GM18508 (cell line): Measurements from ENCODE around the gene MACROD2.
"Not testable (repeated sequence)": the region's sequence is repeated elsewhere in the genome, so short reads cannot be mapped to it uniquely, and the experiment has no call there.

ENCODE experiments used
- ATAC-seq: cut with Tn5 transposase; IDR thresholded peaks from one replicate; pipeline ENCODE4 v1.9.1; 2021; ENCODE audit warnings: moderate number of reproducible peaks; ENCODE audit not compliant: insufficient read depth, unreplicated experiment

The MACROD2 gene

DNA sequence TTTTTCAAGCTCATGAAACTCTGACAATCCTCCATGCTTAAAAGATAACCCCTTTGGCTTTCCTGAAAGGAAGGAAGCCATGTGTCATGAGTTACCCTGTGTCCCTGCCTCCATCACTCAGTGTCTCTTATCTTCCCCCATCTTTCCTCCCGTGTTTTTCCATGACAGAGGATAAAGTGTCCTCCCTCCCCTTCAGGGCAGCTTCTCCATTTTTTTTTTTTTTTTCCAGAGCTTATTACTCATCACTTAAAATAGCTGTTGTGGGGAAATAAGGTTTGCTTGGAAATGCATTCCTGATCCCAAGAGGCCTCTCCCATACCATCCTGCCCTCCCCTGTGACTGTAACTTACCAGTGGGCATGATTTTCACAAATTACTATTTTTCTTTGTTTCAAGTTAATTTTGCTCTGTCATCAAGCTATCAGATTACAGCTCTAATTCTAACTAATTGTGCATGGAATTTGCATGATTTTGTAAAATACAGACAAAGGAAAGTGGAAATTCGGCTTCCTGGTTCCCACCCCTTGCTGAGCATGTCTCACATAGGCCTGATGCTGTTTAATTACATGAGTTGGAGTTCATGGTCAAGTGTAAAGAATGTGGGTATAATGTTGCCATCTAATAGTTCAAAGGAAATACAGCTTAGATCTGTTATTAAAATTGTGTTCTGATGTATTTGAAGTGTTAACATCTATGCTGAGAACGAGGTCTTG lies 956.5 kb downstream of the MACROD2 start:
- ATAC-seq, result no peak

DNA sequence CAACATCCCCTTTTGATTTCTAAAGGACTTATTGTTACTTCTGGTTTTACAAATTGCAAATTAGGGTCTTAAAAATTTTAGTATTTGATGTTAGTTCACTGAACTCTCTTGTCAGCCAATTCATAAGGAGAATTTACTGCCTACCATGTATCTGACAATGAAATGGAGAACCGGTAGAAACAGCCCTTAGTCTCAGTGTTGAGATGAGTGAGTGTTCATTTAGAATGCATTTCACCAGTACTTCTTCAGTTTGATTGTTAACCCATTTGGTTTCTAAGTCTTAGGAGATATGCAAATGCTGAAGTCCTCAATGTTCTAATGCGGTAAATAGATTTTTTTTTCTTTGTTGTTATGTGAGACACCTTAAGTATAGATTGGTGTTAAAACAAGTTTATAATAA lies 958.4 kb downstream of the MACROD2 start:
- no peak for ATAC-seq

DNA sequence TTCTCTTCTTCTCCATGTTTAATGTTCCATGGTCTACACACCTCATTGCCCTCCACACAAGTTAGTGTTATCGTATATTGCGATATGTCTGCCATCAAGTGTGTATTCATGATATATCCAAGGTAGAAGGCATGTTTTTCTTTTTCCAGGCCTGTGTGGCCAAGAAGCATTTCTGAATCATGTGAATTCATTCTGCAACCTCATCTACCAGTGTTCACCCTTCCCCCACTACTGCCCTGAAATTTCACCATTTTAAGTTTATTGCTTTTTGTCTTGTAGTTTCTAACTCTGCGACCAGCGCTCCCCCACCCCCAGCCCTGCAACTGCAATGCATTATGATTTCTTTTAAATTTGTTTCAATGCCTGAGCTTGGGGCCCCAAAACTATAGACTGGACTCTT lies 960.1 kb downstream of the MACROD2 start:
- no peak for ATAC-seq

DNA sequence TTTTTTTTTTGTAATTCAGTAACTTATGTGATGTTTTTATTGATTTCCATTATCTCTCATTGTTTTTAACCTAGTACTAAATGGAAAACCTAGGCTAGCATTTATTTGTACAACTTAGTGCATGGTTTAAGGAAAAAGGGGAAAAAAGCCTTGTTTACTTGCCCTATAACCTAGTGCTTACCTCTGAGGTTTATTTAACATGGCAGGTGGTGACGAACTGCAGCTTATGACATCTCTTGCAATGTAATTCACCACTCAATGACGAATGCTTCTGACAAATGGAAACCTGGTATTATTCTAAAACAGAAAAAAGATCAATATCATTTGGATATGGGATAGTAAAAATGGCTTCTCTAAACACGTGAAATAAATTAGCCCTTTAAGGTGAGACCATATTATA lies 960.7 kb downstream of the MACROD2 start:
- ATAC-seq, result no peak

DNA sequence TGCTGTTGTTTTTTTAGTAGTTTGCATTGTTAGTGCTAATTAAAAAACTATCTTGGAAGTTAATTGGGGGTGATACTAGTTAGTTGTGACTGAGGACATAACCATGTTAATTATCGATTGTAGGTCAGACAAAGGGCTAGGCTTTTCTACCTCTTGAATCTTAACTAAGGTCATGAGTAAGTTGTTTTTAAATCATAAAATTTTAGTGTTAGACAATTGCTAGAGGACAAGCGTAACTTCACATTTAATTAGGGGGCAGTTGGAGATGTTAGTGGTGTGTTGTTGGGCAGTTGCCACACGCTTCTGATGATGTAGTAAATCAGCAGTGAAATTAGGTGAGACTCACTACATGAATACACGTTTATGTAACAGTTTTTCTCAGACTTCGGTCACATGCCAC lies 961.2 kb downstream of the MACROD2 start:
- ATAC-seq, result no peak

DNA sequence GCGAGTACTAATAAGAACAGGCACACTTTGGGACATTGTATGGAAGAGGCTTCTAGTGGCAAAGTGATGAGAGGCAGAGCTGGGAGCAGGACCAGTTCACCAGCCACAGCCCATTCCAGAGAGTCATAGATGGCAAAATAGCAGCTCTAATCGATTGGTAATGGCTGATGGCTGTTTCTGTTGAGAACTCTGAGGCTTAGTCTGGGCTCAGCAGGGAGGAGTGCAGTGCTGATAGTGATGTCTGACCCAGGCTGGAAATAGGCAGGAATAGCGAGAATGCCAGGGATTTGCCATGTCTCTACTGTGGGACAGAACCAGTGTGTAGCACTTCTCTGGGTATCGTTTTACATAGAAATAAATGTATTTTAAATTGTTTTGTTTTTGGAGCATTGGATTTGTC lies 962.1 kb downstream of the MACROD2 start:
- no peak for ATAC-seq

DNA sequence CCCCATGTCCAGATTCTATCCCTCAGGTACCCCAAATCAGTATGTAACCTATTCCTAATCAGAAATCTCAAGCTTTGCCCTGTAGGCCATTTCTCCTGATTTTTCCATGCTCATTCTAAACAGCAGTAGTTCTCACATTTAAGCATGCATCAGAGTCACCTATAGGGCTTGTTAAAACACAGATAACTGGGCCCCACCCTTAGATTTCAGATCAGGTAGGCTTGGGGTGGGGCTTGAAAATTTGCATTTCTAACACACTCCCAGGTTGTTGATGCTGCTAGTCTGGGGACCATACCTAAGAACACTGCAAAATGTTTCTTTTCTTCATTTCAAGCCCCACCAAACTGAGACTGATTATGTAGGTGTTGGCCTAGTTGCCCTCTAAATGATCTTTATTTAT lies 963.3 kb downstream of the MACROD2 start:
- ATAC-seq, result no peak

DNA sequence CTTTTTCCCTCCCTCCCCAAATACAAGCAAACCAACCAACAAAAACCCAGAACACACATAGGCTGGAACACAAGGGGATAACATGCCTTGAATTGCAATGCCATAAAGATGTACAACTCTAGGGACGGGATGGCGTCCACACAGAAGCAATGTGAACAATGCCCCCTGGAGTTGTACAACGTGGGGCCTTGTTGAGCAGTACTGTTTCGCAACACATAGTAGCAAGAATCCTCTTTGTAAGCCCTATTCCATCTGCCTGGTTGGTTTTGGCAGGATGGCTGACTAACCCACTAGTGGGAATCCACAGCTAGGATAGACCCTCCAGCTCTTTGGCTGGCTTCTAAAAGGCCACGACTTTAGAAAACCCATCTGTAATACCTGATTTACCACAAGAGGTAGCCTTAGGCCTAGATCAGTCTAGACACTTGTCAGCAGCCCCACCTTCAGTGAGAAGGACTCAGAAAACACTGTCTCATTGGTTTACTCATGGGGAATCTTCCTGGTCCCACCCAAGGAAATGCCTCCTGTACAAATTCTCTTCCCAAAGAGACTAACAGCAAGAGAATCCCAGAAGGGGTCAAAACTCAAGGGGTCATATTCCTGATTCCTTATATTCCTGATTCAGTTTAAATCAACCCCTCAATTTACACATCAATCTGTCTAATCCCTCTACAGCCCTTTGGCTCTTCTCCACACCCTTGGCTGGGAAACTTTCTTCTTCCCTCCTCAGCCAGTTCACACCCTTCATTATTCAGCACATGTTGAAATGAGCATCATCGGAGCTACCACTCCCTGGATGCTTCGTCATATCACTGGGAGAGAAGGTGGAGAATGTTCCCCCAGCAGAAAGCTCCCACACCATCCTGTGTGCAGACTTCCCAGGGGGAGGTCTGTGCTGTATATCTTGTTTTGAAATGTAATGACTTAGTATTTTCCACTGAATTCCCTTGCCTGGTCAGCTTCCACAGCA lies 964.5 kb downstream of the MACROD2 start:
- no peak for ATAC-seq

DNA sequence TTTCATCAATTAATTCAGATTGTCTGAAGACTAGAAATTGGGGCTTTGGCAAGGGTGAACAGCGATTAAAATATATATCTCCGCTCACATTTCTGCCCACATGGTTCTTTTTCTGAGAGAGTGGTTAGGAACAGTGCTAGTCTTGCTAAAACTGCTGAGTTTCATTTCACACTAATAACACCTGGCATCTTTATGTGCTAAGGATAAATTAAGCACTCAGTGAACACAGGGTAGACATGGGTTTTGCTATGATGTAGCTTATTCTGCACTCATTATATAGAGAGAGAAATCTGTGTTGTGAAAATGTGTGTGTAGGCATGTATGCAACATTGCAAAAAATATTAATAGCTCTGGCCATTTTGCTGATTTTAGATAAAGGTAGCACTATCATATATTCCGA lies 965.5 kb downstream of the MACROD2 start:
- ATAC-seq, result no peak

DNA sequence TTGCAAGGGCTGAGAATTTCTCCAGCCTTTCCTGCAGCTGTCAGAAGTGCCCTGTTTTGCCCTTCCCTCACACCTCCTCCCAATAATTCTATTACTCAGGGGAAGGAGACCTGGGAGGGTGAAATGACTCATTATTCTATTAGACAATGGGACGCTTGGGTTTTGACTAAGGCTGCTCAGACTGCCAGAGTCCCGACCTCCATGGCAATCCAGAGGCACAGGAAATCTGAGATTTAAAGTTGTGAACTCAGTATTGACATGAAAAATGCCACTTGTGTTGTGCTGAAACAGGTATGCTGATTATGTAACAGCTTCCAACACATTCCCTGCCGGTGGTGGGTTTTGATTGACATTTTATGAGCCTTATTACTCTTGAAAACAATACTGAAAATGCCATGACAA lies 967.9 kb downstream of the MACROD2 start:
- ATAC-seq, result no peak

DNA sequence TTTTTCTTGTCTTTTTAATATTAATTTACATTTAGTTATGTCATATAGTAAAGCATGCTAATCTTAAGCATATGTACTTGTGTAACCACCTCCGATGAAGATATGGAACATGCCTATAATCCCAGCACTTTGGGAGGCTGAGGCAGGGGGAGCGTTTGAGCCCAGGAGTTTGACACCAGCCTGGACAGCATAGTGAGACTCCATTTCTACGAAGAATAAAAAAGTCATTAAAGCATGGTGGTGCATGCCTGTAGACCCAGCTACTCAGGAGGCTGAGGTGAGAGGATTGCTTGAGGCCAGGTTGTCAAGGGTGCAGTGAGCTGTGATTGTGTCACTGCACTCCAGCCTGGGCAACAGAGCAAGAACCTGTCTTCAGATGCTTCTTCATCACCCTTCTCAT lies 970.9 kb downstream of the MACROD2 start:
- no peak for ATAC-seq

DNA sequence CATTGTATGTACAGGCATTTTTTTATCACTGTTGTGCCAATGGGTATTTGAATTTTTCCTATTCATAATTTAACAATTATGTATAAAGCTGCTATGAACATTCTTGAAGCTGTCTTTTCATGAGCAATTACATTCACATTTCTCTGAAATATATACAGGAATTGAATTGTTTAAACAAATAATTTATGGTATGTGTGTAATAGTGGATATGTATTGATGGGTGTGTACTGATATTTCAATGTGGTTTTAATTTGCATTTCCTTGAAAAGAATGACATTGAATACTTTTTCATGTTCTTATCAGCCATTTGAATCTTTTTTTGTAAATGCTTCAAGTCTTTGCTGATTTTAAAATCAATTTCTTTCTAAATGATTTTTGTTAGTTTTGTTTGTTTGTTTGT lies 971.5 kb downstream of the MACROD2 start:
- no peak for ATAC-seq

DNA sequence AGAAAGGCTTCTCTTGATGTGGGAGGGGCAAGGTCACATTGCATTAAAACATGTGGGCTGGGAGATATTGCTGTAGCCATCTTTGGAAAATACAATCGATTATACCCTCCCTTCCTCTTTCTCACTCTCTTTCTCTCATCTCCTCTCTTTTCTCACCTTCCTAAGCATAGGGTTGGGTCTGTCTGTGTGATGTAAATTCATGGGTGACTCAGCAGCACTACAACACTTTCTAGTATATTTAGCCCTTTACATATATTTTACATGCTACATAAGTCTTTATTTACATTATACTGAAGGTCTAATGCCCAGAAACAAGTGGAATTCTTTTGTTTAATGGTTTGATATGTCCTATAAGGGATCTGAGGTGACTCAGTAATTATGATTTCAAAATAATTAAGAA lies 976.9 kb downstream of the MACROD2 start:
- ATAC-seq, result no peak

DNA sequence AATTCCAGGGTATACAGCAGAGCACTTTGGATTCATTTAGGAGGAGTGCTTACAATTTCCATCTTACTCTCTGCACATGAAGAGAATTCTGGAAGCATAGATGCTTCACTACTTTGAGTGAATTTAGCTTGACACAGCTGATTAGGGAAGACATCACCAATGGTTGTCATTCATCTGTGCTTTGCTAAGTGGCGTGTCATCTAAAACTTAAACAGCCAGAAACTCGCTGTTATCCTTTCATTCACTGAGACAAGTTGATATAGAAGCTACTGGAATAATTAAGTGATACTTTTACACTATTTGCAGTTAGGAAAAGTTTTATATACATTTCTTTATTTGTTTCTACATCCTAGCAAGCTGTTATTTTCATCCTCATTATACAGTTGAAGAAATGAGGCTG lies 977.4 kb downstream of the MACROD2 start:
- ATAC-seq, result no peak

DNA sequence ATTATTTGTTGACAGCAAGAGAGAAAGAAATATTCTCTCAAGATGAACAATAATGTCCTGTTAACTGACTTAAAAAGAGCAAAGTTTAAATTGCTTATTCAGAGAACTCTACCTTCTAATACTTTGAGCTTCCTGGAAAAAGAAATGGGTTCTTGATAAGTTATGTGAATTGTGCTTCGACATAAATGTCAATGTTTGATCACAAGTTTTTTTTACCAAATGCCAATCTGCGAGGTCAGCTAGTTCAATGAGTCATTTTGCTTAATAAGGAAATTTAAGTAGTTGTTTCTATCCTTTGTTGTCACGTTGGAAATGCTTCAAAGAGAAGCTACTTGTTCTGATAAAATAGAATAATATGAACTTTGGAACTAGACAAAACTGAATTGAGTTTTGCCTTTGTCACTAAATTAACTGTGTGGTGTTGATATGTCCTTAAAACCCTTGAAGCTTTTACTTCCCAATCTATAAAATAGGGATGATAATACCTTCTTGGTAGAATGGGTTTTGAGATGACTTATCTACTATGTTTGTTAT lies 984.2 kb downstream of the MACROD2 start:
- no peak for ATAC-seq

DNA sequence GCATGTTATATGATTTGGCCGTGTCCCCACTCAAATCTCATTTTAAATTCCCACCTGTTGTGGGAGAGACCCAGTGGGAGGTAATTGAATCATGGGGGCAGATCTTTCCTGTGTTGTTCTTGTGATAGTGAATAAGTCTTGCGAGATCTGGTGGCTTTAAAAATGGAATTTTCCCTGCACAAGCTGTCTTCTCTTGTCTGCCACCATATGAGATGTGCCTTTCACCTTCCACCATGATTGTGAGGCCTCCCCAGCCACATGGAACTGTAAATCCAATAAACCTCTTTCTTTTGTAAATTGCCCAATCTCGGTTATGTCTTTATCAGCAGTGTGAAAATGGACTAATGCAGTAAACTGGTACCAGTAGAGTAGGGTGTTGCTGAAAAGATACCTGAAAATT lies 986.2 kb downstream of the MACROD2 start:
- ATAC-seq, result not testable (repeated sequence)

DNA sequence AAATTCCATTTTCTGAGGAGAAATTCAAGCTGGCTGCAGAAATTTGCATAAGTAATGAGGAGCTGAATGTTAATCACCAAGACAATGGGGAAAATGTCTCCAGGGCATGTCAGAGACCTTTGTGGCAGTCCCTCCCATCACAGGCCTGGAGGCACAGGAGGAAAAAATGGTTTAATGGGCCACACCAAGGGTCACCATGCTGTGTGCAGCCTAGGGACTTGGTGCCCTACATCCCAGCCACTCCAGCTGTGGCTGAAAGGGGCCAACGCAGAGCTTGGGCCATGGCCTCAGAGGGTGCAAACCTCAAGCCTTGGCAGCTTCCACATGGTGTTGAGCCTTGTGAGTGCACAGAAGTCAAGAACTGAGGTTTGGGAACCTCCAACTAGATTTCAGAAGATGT lies 987.0 kb downstream of the MACROD2 start:
- ATAC-seq, result not testable (repeated sequence)

DNA sequence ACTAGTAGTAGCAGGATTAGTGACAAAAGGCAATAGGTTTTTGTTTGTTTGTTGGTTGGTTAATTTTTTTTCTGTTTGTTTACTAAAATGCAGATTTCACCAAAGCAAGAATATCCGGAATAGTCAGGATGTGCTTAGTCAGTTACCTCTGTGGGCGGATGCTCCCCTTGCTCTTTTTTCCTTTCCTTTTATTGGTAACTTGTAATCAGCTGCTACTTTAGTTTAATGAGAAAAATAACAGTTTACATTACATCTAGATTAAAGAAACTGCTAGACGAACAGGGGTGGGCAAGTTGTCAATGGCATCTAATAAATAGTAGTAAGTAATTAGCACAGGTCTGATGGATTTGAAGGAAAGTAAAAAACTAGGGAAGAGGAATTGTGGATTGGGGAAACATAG lies 989.0 kb downstream of the MACROD2 start:
- no peak for ATAC-seq

DNA sequence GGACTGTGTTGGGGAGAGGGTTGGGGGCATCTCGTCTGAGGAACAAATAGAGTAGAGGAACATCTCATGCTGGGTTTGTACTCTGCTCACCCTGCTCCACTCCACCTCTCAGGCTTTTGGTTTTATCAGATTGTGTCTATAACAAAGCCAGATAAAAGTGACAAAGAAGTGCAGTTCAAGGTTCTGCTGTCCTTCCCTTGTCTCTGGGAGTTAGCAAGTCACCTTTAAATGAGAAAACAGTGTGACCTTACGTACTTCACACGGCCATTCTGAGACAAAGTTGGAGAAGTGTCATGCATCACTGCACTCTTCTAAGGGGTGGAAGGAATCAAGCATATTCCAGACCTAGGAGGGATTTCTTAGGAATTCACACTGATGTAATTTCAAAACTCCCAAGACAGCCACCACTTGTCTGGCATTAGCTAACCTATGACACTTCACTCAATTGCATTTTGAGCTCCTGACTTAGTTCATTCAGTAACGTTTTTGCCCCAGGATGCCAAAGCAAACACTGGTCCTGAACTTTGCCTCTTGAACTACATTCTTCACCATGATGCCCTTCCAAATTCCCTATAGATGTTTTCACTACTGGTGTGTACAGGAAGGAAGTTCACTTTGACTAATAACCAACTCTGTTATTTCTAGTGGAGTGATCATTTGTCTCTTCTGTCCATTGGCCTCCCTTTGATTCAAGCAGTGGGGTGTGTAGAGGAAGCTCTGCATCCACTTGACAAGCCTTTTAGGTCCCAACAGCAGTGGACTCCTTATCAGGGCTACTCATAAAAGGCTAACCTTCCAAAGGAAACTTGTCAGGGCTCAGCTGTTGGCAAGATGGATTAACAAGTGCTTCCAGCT lies 989.7 kb downstream of the MACROD2 start:
- no peak for ATAC-seq

DNA sequence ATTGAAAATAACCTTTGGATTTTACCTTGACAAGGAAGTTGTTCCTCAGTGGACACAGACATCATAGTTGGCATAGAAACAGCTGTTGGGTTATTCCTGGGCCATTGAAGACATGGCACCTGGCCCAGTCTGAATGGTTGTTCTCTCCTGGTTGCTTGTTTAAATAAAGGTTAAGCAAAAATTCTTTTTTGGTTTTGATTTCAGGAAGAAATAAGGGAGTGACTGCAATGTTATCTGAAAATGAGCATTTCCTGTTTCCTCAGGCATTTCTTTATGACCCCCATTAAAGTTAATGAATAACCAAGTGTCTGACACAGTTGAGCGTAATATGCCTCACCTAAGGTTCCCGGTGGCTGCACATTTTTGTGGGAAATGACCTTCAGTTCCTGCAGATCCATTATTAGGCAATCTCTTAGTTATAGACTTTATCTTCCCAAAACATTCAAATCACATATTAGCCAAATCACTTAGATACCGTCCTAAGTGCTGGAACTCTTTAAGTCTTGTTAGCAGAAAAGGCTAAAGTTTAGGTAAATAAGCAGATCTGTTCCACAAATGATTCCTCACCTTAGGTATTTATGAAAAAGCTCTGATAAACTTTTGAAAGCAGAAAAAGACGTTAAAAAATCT lies 990.8 kb downstream of the MACROD2 start:
- no peak for ATAC-seq
